ENCODE results near the gene HECTD4.

- no peak for TF ChIP-seq CTCF (IDR thresholded peaks at IDR 0.05)
- TF ChIP-seq POLR2AphosphoS5 (IDR thresholded peaks at IDR 0.05), result no peak
- TF ChIP-seq POLR2A (IDR thresholded peaks at IDR 0.05), result no peak
These were observed 206.7 kb downstream of the HECTD4 start for GRCh38 chr12:112175361-112176155.
